ENCODE measurements around the gene RETSAT.
"Not testable (repeated sequence)": the region's sequence is repeated elsewhere in the genome, so short reads cannot be mapped to it uniquely, and the experiment has no call there.

The RETSAT gene

DNA sequence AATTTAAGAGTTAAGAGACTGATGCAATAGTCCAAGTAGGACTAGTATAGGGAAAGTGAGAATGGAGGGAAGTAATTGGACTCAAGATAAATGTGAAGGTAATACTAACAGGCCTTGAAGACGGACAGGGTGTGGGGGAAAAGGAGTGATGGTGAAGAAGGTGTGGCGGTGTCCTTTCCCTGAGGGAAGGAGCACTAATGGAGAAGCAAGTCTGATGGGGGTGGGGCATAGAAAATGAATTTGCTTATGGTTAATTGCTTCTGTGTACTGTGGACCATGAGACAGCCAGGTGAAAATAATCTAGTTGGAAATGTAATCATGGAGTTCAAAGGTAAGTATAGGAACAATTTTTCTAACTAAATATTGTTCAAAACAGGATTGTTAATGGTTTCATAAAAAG, 19.4 kb downstream of the RETSAT start:
- H3K27ac ChIP-seq (ENCODE audit: low read depth, low read length) = no peak overlapping the region

DNA sequence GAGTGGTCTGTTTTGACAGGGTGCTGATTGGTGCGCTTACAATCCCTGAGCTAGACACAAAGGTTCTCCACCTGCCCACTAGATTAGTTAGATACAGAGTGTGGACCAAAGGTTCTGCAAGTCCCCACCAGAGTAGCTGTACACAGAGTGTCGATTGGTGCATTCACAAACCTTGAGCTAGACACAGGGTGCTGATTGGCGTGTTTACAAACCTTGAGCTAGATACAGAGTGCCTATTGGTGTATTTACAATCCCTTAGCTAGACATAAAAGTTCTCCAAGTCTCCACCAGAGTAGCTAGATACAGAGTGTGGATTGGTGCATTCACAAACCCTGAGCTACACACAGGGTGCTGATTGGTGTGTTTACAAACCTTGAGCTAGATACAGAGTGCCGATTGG, 20.5 kb downstream of the RETSAT start:
- H3K79me2 ChIP-seq (ENCODE audit: control insufficient read depth, low read length); H3K27me3 ChIP-seq (ENCODE audit: control insufficient read depth, low read length); H3K9me2 ChIP-seq (replicated peaks; ENCODE audit: control insufficient read depth, low read length); H3K4me3 ChIP-seq (ENCODE audit: low read length); H3K4me2 ChIP-seq (ENCODE audit: low read length); H3K9me3 ChIP-seq (ENCODE audit: control insufficient read depth, insufficient read depth, low read length); H3K27ac ChIP-seq (ENCODE audit: low read depth, low read length); H3F3A ChIP-seq (ENCODE audit: control insufficient read depth, insufficient read depth); H4K20me1 ChIP-seq (ENCODE audit: control insufficient read depth, insufficient read depth, low read depth, low read length); H3K36me3 ChIP-seq (ENCODE audit: control insufficient read depth, low read length): not testable (repeated sequence)
- H3K4me1 ChIP-seq (ENCODE audit: control insufficient read depth, low read length) = peaks cover 12% of the 10 kb centered on the region

More for the DNA sequence above, 19.4 kb downstream of the RETSAT start:
- Histone ChIP-seq H3F3A (ENCODE audit: control insufficient read depth, insufficient read depth) (no peaks in the 10 kb centered on the region), H3K4me1 (ENCODE audit: control insufficient read depth, low read length) (peaks cover 4% of the 10 kb centered on the region; the same call in 1 of the 2 replicates), H3K9me2 (replicated peaks; ENCODE audit: control insufficient read depth, low read length) (no peaks in the 10 kb centered on the region), H3K4me2 (ENCODE audit: low read length) (no peak overlapping the region), H3K27me3 (ENCODE audit: control insufficient read depth, low read length) (peaks cover 12% of the 10 kb centered on the region; the same call in 1 of the 2 replicates), H3K79me2 (ENCODE audit: control insufficient read depth, low read length) (no peaks in the 10 kb centered on the region), H3K36me3 (ENCODE audit: control insufficient read depth, low read length) (no peaks in the 10 kb centered on the region), H3K9me3 (ENCODE audit: control insufficient read depth, insufficient read depth, low read length) (no peaks in the 10 kb centered on the region), H4K20me1 (ENCODE audit: control insufficient read depth, insufficient read depth, low read depth, low read length) (no peaks in the 10 kb centered on the region), H3K4me3 (ENCODE audit: low read length) (no peak overlapping the region)
- TF ChIP-seq, protein P1, sequence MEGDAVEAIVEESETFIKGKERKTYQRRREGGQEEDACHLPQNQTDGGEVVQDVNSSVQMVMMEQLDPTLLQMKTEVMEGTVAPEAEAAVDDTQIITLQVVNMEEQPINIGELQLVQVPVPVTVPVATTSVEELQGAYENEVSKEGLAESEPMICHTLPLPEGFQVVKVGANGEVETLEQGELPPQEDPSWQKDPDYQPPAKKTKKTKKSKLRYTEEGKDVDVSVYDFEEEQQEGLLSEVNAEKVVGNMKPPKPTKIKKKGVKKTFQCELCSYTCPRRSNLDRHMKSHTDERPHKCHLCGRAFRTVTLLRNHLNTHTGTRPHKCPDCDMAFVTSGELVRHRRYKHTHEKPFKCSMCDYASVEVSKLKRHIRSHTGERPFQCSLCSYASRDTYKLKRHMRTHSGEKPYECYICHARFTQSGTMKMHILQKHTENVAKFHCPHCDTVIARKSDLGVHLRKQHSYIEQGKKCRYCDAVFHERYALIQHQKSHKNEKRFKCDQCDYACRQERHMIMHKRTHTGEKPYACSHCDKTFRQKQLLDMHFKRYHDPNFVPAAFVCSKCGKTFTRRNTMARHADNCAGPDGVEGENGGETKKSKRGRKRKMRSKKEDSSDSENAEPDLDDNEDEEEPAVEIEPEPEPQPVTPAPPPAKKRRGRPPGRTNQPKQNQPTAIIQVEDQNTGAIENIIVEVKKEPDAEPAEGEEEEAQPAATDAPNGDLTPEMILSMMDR (IDR thresholded peaks at IDR 0.05; ENCODE audit: low read depth, low read length, poor library complexity, severe bottlenecking) = no peak
- no peak for TF ChIP-seq EZH2phosphoT487 (IDR thresholded peaks at IDR 0.05; ENCODE audit: borderline replicate concordance, low read length)

DNA sequence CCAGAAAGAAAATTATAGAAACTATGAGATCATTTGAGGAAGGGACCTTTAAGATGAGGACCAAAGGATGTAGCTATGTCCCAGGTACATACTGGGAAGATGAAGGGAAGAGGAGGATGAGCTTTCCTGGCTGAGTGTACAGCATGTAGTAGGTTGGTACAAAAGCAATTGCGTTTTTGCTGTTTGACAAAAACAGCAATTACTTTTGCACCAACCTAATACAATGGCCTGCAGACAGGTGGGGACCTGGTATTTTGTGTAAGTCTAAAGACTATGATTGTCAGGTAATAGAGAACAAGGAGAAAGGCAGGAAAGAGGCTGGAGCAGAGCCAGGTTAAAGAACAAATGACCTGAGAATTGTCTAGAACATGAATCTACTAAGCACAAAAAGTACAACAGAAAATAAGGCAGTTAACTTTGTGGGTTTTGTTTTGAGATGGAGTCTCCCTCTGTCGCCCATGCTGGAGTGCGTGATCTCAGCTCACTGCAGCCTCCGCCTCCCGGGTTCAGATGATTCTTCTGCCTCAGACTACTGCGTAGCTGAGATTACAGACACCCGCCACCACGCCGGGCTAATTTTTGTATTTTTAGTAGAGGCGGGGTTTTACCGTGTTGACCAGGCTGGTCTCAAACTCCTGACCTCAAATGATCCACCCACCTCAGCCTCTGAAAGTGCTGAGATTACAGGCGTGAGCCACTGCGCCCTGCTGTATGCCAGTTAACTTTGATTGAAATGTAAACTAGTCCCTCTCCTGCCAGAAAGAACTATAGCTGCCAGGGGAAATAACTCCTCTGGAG, 23.3 kb downstream of the RETSAT start:
- peaks cover 20% of the 10 kb centered on the region for H3K36me3 ChIP-seq (ENCODE audit: control insufficient read depth, low read length)
- H3K27me3 ChIP-seq (ENCODE audit: control insufficient read depth, low read length) = no peaks in the 10 kb centered on the region
- no peaks in the 10 kb centered on the region for H3K9me2 ChIP-seq (replicated peaks; ENCODE audit: control insufficient read depth, low read length)
- peaks cover 28% of the 10 kb centered on the region for H3K79me2 ChIP-seq (ENCODE audit: control insufficient read depth, low read length)
- no peak overlapping the region for H3K4me3 ChIP-seq (ENCODE audit: low read length)
- H3K4me2 ChIP-seq (ENCODE audit: low read length) = no peak overlapping the region
- no peaks in the 10 kb centered on the region for H3K9me3 ChIP-seq (ENCODE audit: control insufficient read depth, insufficient read depth, low read length)
- TF ChIP-seq, protein P1 (IDR thresholded peaks at IDR 0.05; ENCODE audit: low read depth, low read length, poor library complexity, severe bottlenecking) = no peak
- no peak for TF ChIP-seq EZH2phosphoT487 (IDR thresholded peaks at IDR 0.05; ENCODE audit: borderline replicate concordance, low read length)
- peaks cover 6% of the 10 kb centered on the region for H4K20me1 ChIP-seq (ENCODE audit: control insufficient read depth, insufficient read depth, low read depth, low read length)
- peaks cover 18% of the 10 kb centered on the region for H3K4me1 ChIP-seq (ENCODE audit: control insufficient read depth, low read length)
- H3F3A ChIP-seq (ENCODE audit: control insufficient read depth, insufficient read depth) = no peaks in the 10 kb centered on the region
- no peak overlapping the region for H3K27ac ChIP-seq (ENCODE audit: low read depth, low read length)

DNA sequence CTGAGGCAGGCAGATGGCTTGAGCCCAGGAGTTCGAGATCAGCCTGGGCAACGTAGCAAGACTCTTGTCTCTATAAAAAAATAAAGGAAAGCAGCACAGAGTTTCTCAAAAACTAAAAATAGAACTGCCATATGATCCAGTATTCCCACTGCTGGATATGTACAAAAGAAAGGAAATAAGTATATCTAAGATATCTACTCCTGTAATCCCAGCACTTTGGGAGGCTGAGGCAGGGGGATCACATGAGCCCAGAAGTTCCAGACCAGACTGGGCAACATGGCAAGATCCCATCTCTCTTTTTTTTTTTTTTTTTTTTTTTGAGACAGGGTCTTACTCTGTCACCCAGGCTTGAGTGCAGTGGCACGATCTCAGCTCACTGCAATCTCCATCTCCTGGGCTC, 24.6 kb downstream of the RETSAT start:
- peaks cover 34% of the 10 kb centered on the region for H3K36me3 ChIP-seq (ENCODE audit: control insufficient read depth, low read length)
- H3K4me2 ChIP-seq (ENCODE audit: low read length) = peak overlapping the region; percentile 92; the same call in 1 of the 2 replicates
- peaks cover 31% of the 10 kb centered on the region for H3K4me1 ChIP-seq (ENCODE audit: control insufficient read depth, low read length)
- not testable (repeated sequence) for H3K4me3 ChIP-seq (ENCODE audit: low read length); H3K27me3 ChIP-seq (ENCODE audit: control insufficient read depth, low read length); H3K9me2 ChIP-seq (replicated peaks; ENCODE audit: control insufficient read depth, low read length); H3K27ac ChIP-seq (ENCODE audit: low read depth, low read length); H3F3A ChIP-seq (ENCODE audit: control insufficient read depth, insufficient read depth); H3K9me3 ChIP-seq (ENCODE audit: control insufficient read depth, insufficient read depth, low read length)
- peaks cover 17% of the 10 kb centered on the region for H4K20me1 ChIP-seq (ENCODE audit: control insufficient read depth, insufficient read depth, low read depth, low read length)
- peaks cover 41% of the 10 kb centered on the region for H3K79me2 ChIP-seq (ENCODE audit: control insufficient read depth, low read length)
